ENCODE data around the gene DCAF17. TPM values are rescaled to one million over a fixed set of nuclear protein-coding genes. Genes with fewer than 3 reads are reported as not detected.

Gene DCAF17
- total and polyA plus RNA-seq, 9 donors, result 6.7 to 20.2 (median 17.0) TPM

DNA sequence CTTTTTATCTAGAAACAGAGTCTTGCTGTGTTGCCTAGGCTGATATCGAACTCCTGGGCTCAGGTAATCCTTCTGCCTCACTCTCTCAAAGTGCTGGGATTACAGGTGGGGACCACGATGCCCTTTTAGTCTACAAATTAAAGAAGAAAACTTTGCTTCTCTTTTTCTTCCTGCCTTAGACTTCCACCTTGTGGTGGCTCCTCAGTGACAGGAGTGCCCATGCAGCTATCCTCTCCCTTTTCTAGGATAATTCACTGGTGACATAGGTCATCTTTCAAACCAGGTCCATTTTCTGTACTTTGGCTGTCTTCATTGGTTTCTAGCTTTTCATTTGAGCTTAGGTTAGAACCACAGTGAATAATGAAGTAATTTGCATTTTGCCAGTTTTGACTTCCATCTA, 13.6 kb downstream of the DCAF17 start:
- Histone ChIP-seq H3K27me3 (no peaks in the 10 kb centered on the region), H3K27ac (no peak overlapping the region), H3K4me1 (ENCODE audit: insufficient read depth) (no peaks in the 10 kb centered on the region), H3K4me3 (no peak overlapping the region), H3K36me3 (no peaks in the 10 kb centered on the region), H3K9me3 (no peaks in the 10 kb centered on the region)
- no peak for DNase-seq
- 84 to 86% (median 84%) methylated on average over 2 of the region's 2 CpGs for WGBS, 3 donors
- intact Hi-C loops (cut with DNase I), result no loop called here
- TF ChIP-seq, protein P1, sequence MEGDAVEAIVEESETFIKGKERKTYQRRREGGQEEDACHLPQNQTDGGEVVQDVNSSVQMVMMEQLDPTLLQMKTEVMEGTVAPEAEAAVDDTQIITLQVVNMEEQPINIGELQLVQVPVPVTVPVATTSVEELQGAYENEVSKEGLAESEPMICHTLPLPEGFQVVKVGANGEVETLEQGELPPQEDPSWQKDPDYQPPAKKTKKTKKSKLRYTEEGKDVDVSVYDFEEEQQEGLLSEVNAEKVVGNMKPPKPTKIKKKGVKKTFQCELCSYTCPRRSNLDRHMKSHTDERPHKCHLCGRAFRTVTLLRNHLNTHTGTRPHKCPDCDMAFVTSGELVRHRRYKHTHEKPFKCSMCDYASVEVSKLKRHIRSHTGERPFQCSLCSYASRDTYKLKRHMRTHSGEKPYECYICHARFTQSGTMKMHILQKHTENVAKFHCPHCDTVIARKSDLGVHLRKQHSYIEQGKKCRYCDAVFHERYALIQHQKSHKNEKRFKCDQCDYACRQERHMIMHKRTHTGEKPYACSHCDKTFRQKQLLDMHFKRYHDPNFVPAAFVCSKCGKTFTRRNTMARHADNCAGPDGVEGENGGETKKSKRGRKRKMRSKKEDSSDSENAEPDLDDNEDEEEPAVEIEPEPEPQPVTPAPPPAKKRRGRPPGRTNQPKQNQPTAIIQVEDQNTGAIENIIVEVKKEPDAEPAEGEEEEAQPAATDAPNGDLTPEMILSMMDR (IDR thresholded peaks at IDR 0.05), result no peak
- TF ChIP-seq EP300 (IDR thresholded peaks at IDR 0.05), result no peak
- TF ChIP-seq POLR2A (IDR thresholded peaks at IDR 0.05), result no peak

DNA sequence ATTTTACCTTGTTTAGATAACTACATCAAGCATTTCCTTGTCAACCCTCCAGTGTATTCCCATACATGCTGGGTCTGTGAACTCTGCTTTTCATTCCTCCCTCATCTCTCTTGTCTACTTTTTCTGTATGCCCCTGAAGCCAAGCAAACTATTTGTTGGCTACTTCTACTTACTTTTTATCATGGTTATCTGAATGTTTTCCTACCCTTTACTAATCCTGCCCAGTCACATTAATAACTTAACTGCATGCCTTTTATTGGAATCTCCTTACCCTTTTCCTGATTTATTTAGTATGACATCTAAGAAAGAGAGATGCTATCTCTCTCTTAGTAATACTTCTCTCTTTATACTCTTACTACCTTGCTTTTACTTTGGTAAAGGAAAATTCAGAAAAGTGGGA, 17.0 kb downstream of the DCAF17 start:
- H3K27me3 ChIP-seq, result no peaks in the 10 kb centered on the region
- no peaks in the 10 kb centered on the region for H3K4me1 ChIP-seq (ENCODE audit: insufficient read depth)
- no peak overlapping the region for H3K4me3 ChIP-seq
- H3K36me3 ChIP-seq, result no peaks in the 10 kb centered on the region
- no peaks in the 10 kb centered on the region for H3K9me3 ChIP-seq
- no peak overlapping the region for H3K27ac ChIP-seq
- intact Hi-C loops (cut with DNase I), result loop anchor here in 1 of 4 donors (10.0 kb wide), 1 partner anchor 684 kb away; no protein-coding TSS in a partner anchor
- TF ChIP-seq POLR2A (IDR thresholded peaks at IDR 0.05) (no peak), EP300 (IDR thresholded peaks at IDR 0.05) (no peak)
- TF ChIP-seq, protein P1 (IDR thresholded peaks at IDR 0.05), result no peak
- no peak for DNase-seq

DNA sequence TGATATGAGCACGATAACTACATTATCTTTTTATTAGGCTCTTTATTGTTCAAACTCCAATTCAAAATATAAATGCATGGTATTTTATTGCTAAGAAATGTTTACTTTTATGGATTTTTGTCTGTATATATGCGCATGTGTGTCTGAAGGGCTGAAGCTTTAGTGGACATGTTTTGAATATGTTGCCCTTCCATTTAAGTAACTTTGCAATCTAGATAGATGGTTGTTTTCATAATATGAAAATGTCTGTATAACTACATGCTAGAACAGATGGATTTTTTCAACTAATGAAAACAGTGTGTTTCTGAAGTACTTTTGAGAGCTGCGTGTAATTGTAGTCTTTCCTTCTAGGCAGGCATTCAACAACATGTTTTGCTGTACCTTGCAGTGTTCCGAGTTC, 18.7 kb downstream of the DCAF17 start:
- no peak for DNase-seq
- H3K27me3 ChIP-seq, result no peaks in the 10 kb centered on the region
- no peak overlapping the region for H3K27ac ChIP-seq
- no peak overlapping the region for H3K4me3 ChIP-seq
- TF ChIP-seq EP300 (IDR thresholded peaks at IDR 0.05) (no peak), POLR2A (IDR thresholded peaks at IDR 0.05) (no peak)
- TF ChIP-seq, protein P1 (IDR thresholded peaks at IDR 0.05), result no peak
- WGBS, 3 donors, result 44 to 58% (median 51%) methylated on average over 4 of the region's 4 CpGs
- intact Hi-C loops (cut with DNase I), result loop anchor here in 1 of 4 donors (10.0 kb wide), 1 partner anchor 682 kb away; no protein-coding TSS in a partner anchor
- no peaks in the 10 kb centered on the region for H3K36me3 ChIP-seq
- H3K9me3 ChIP-seq, result no peaks in the 10 kb centered on the region
- no peaks in the 10 kb centered on the region for H3K4me1 ChIP-seq (ENCODE audit: insufficient read depth)

DNA sequence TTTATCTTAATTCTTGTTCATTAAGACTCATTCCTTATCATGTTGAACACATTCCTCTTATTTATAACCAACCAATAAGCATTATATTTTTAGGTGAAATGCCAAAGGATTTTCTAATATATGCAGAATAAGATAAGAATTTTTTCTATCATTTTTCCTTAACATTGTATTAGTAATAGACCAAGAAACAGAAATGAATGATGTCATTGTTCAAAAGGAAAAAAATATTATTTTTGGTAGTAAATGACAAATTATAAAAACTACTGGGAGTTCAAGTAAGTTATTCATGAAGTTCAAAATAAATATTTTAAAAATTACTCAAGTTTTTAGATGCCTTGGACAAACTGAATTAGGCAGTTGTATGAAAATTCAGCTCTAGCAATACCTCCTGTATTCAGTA, 25.5 kb downstream of the DCAF17 start:
- intact Hi-C loops (cut with DNase I), result loop anchor here in 1 of 4 donors (10.0 kb wide), 1 partner anchor 675 kb away; no protein-coding TSS in a partner anchor
- Histone ChIP-seq H3K4me3 (no peak overlapping the region), H3K36me3 (no peaks in the 10 kb centered on the region), H3K27me3 (no peaks in the 10 kb centered on the region), H3K27ac (no peak overlapping the region), H3K4me1 (ENCODE audit: insufficient read depth) (no peaks in the 10 kb centered on the region), H3K9me3 (no peaks in the 10 kb centered on the region)
- DNase-seq, result no peak
- TF ChIP-seq EP300 (IDR thresholded peaks at IDR 0.05), result no peak
- TF ChIP-seq, protein P1 (IDR thresholded peaks at IDR 0.05), result no peak
- TF ChIP-seq POLR2A (IDR thresholded peaks at IDR 0.05), result no peak

Measured in ovary (tissue), 9 donors.